Thyroid gland (tissue), 4 donors: ENCODE results near the gene ISX. TPM values are rescaled to one million over a fixed set of nuclear protein-coding genes. Genes with fewer than 3 reads are reported as not detected.

ENCODE experiments used
- DNase-seq, 2 donors: peaks; one replicate each; pipeline ENCODE4 v3.0.0-alpha.2; 2019
- H3K27ac ChIP-seq, 3 donors: fragments of 200-600 bp; sonication (generic); 1 replicate in 2 of 3; 2 replicates in 1 of 3; pipeline ENCODE4 v1.5.1; 2016 to 2019; ENCODE audit warnings: mild to moderate bottlenecking in 1 of 3, moderate library complexity in 1 of 3
- H3K27me3 ChIP-seq: fragments of 200-600 bp; sonication (generic); one replicate; pipeline ENCODE4 v1.5.1; 2019
- H3K36me3 ChIP-seq, 2 donors: fragments of 200-600 bp; sonication (generic); one replicate each; pipeline ENCODE4 v1.5.1; 2016 to 2019
- H3K4me1 ChIP-seq, 2 donors: fragments of 200-600 bp; sonication (generic); one replicate each; pipeline ENCODE4 v1.5.1; 2017 to 2019
- H3K4me3 ChIP-seq, 3 donors: fragments of 200-600 bp; sonication (generic); replicated peaks in 1 of 3; 1 replicate in 2 of 3; 2 replicates in 1 of 3; pipeline ENCODE4 v1.5.1; 2016; ENCODE audit warnings: mild to moderate bottlenecking in 1 of 3
- H3K9me3 ChIP-seq: fragments of 200-600 bp; sonication (generic); one replicate; pipeline ENCODE4 v1.5.1; 2017
- CTCF ChIP-seq, 6 experiments: fragments of 200-600 bp in 3 of 6; fragments of 450-650 bp in 3 of 6; sonication (generic) in 3 of 6; IDR thresholded peaks; one replicate each; pipeline ENCODE4 v1.5.1; 2016 to 2019; ENCODE audit warnings: antibody characterized with exemption in 6 of 6, mild to moderate bottlenecking in 2 of 6, inconsistent platforms in 1 of 6, moderate library complexity in 1 of 6
- POLR2A ChIP-seq, 2 donors: fragments of 450-650 bp; IDR thresholded peaks; one replicate each; pipeline ENCODE4 v1.6.1; 2017; ENCODE audit warnings: antibody characterized with exemption in 2 of 2, mild to moderate bottlenecking in 2 of 2, moderate library complexity in 1 of 2
- WGBS, 2 donors: methylation state at CpG; one replicate each; pipeline ENCODE4 v1.1.5; 2017; 5-methylcytosine and 5-hydroxymethylcytosine counted together
- intact Hi-C: fragments of 100-400 bp; cut with DNase I; formaldehyde crosslinking; loops from one replicate; pipeline ENCODE4 v1.15.1; 2023
- total RNA-seq, 4 donors: library from RNA; depleted of rRNA; stranded (reverse); fragments of >200 nt; gene quantifications; one replicate each; pipeline ENCODE4 v1.2.3, GENCODE V29; 2016

ISX gene
- total RNA-seq, 4 donors from 2014 or later, result not detected

GRCh38 chr22:35119494-35119893 is 53.5 kb downstream of the ISX start:
- no peak for TF ChIP-seq POLR2A (IDR thresholded peaks at IDR 0.05)
- no peak for TF ChIP-seq CTCF (IDR thresholded peaks at IDR 0.05)
- no peaks in the 10 kb centered on the region for H3K27me3 ChIP-seq
- H3K4me1 ChIP-seq, result no peaks in the 10 kb centered on the region
- no peak overlapping the region for H3K4me3 ChIP-seq
- H3K9me3 ChIP-seq, result no peaks in the 10 kb centered on the region
- intact Hi-C loops, result no loop called here
- DNase-seq, result no peak
- H3K36me3 ChIP-seq, result no peaks in the 10 kb centered on the region
- no peak overlapping the region for H3K27ac ChIP-seq

- Histone ChIP-seq H3K4me3 (no peak overlapping the region), H3K4me1 (no peaks in the 10 kb centered on the region), H3K27ac (no peak overlapping the region), H3K9me3 (no peaks in the 10 kb centered on the region), H3K36me3 (no peaks in the 10 kb centered on the region), H3K27me3 (no peaks in the 10 kb centered on the region)
- DNase-seq, result no peak
- intact Hi-C loops, result no loop called here
- no peak for TF ChIP-seq CTCF (IDR thresholded peaks at IDR 0.05)
- TF ChIP-seq POLR2A (IDR thresholded peaks at IDR 0.05), result no peak
- 48 to 56% methylated on average over 3 of the region's 3 CpGs for WGBS, 2 donors
Measured at GRCh38 chr22:35124691-35125219, 58.8 kb downstream of the ISX start.

GRCh38 chr22:35126993-35127392 is 61.0 kb downstream of the ISX start:
- no peak overlapping the region for H3K4me3 ChIP-seq
- WGBS, 2 donors, result 80 to 85% methylated on average over 8 of the region's 8 CpGs
- no peaks in the 10 kb centered on the region for H3K9me3 ChIP-seq
- H3K36me3 ChIP-seq, result no peaks in the 10 kb centered on the region
- intact Hi-C loops, result no loop called here
- TF ChIP-seq POLR2A (IDR thresholded peaks at IDR 0.05), result no peak
- no peak for TF ChIP-seq CTCF (IDR thresholded peaks at IDR 0.05)
- no peaks in the 10 kb centered on the region for H3K27me3 ChIP-seq
- no peaks in the 10 kb centered on the region for H3K4me1 ChIP-seq
- DNase-seq, result no peak
- no peak overlapping the region for H3K27ac ChIP-seq

- H3K4me1 ChIP-seq, result no peaks in the 10 kb centered on the region
- TF ChIP-seq CTCF (IDR thresholded peaks at IDR 0.05) (no peak), POLR2A (IDR thresholded peaks at IDR 0.05) (no peak)
- DNase-seq, result no peak
- WGBS, 2 donors, result 87 to 90% methylated on average over 3 of the region's 3 CpGs
- intact Hi-C loops, result no loop called here
- no peak overlapping the region for H3K27ac ChIP-seq
- H3K36me3 ChIP-seq, result no peaks in the 10 kb centered on the region
- no peaks in the 10 kb centered on the region for H3K9me3 ChIP-seq
- no peaks in the 10 kb centered on the region for H3K27me3 ChIP-seq
- H3K4me3 ChIP-seq, result no peak overlapping the region
Measured at GRCh38 chr22:35128637-35129036, 62.7 kb downstream of the ISX start.

GRCh38 chr22:35131525-35132000 is 65.6 kb downstream of the ISX start:
- intact Hi-C loops, result no loop called here
- 27 to 33% methylated on average over 4 of the region's 4 CpGs for WGBS, 2 donors

More at GRCh38 chr22:35131525-35132000, 65.6 kb downstream of the ISX start:
- no peaks in the 10 kb centered on the region for H3K36me3 ChIP-seq
- TF ChIP-seq CTCF (IDR thresholded peaks at IDR 0.05) (no peak), POLR2A (IDR thresholded peaks at IDR 0.05) (no peak)
- no peaks in the 10 kb centered on the region for H3K4me1 ChIP-seq
- no peak for DNase-seq
- H3K9me3 ChIP-seq, result no peaks in the 10 kb centered on the region
- no peak overlapping the region for H3K4me3 ChIP-seq
- H3K27ac ChIP-seq, result no peak overlapping the region
- H3K27me3 ChIP-seq, result no peaks in the 10 kb centered on the region
